BJ (cell line): ENCODE measurements around the gene PEA15. TPM values are rescaled to one million over a fixed set of nuclear protein-coding genes. Genes with fewer than 3 reads are reported as not detected.

Source experiments
- CTCF ChIA-PET: fragments of 350-600 bp; formaldehyde crosslinking; extraction: SDS; loops from one replicate; lab custom pipeline; 2021; ENCODE audit warnings: antibody characterized with exemption, inconsistent platforms; lab: Yijun Ruan, JAX
- POLR2A ChIA-PET: fragments of 300-600 bp; sonication (Branson Sonifier 250); formaldehyde crosslinking; extraction: SDS; loops from one replicate; lab custom pipeline; 2021; ENCODE audit warnings: antibody characterized with exemption; lab: Charles Lee
- DNase-seq: peaks from one replicate; pipeline ENCODE4 v3.0.0-alpha.2; 2011; ENCODE audit warnings: low read depth
- H3K27me3 ChIP-seq: 2 replicates; pipeline ENCODE4 v1.6.0; 2011; ENCODE audit warnings: low read length; ENCODE audit not compliant: control insufficient read depth, insufficient read depth
- H3K36me3 ChIP-seq: 2 replicates; pipeline ENCODE4 v1.5.1; 2011; ENCODE audit warnings: low read length; ENCODE audit not compliant: control insufficient read depth, insufficient read depth
- H3K4me3 ChIP-seq: 2 replicates; pipeline ENCODE4 v1.5.1; 2011; ENCODE audit warnings: low read depth, mild to moderate bottlenecking, control low read depth, low read length
- polyA plus RNA-seq: library from polyadenylated mRNA; depleted of rRNA; stranded (reverse); fragments of >200 nt; gene quantifications from 2 replicates; pipeline ENCODE4 v1.2.3, GENCODE V29; 2011
- TF ChIP-seq, protein P1 (sequence below): IDR thresholded peaks from 2 replicates; pipeline ENCODE4 v1.5.1; 2011; ENCODE audit warnings: low read depth, mild to moderate bottlenecking, control low read depth, inconsistent platforms, low read length, moderate library complexity; ENCODE audit not compliant: insufficient read depth

Gene PEA15
- polyA plus RNA-seq, 1 experiment: 1,035 TPM

DNA sequence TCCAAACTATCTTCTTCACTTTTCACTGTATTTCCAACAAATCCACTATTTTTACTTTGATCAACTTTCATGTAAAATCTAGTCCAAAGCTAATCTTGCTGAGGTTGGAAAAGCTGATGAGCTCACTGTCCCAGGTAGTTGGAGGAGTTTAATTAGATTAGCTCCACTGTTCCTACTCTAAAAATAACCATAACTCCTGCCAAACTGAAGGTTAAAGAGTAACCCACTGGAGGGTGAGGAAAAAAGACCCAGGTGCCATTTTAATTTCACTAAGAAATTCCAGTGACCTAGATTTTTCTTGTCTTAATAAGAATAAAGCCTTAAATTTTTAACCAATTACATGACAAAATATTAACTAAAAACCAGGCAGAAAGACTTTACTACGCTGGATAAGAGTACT lies 41.9 kb downstream of the PEA15 start:
- CTCF ChIA-PET: interaction anchor here (1.4 to 2.5 kb wide), 3 partner anchors 28 to 145 kb away, joined by 3 to 7 read pairs (median 6); no protein-coding TSS in a partner anchor
- no peak for DNase-seq
- POLR2A ChIA-PET: no interaction called here
- H3K27me3 ChIP-seq: no peaks in the 10 kb centered on the region
- no peak overlapping the region for H3K4me3 ChIP-seq
- TF ChIP-seq, protein P1, sequence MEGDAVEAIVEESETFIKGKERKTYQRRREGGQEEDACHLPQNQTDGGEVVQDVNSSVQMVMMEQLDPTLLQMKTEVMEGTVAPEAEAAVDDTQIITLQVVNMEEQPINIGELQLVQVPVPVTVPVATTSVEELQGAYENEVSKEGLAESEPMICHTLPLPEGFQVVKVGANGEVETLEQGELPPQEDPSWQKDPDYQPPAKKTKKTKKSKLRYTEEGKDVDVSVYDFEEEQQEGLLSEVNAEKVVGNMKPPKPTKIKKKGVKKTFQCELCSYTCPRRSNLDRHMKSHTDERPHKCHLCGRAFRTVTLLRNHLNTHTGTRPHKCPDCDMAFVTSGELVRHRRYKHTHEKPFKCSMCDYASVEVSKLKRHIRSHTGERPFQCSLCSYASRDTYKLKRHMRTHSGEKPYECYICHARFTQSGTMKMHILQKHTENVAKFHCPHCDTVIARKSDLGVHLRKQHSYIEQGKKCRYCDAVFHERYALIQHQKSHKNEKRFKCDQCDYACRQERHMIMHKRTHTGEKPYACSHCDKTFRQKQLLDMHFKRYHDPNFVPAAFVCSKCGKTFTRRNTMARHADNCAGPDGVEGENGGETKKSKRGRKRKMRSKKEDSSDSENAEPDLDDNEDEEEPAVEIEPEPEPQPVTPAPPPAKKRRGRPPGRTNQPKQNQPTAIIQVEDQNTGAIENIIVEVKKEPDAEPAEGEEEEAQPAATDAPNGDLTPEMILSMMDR: no peak
- peaks cover 1% of the 10 kb centered on the region; the same call in 1 of the 2 replicates for H3K36me3 ChIP-seq

GRCh38 chr1:160251011-160251410 lies 45.8 kb downstream of the PEA15 start:
- DNase-seq: no peak
- Histone ChIP-seq H3K4me3 (no peak overlapping the region), H3K27me3 (no peaks in the 10 kb centered on the region), H3K36me3 (peaks cover 1% of the 10 kb centered on the region; the same call in 1 of the 2 replicates)
- ChIA-PET CTCF (interaction anchor here (1.0 to 5.5 kb wide), 19 partner anchors 10 to 165 kb away, joined by 3 to 98 read pairs (median 10); partner anchors contain the start of genes CASQ1, IGSF8, PEA15 and PEX19), POLR2A (no interaction called here)
- TF ChIP-seq, protein P1: no peak

GRCh38 chr1:160251687-160252526 lies 46.7 kb downstream of the PEA15 start:
- Histone ChIP-seq H3K27me3 (no peaks in the 10 kb centered on the region), H3K36me3 (no peaks in the 10 kb centered on the region; the same call in 1 of the 2 replicates), H3K4me3 (no peak overlapping the region)
- TF ChIP-seq, protein P1: peak; percentile 70
- ChIA-PET CTCF (interaction anchor here (0.5 to 5.5 kb wide), 47 partner anchors 9 to 329 kb away, joined by 3 to 98 read pairs (median 7); partner anchors contain the start of genes CASQ1, IGSF8, KCNJ10 and PEA15), POLR2A (interaction anchor here (0.5 kb wide), 1 partner anchor 171 kb away, joined by 6 read pairs; the partner anchor contains the start of gene KCNJ9)
- DNase-seq: peak; percentile 17

DNA sequence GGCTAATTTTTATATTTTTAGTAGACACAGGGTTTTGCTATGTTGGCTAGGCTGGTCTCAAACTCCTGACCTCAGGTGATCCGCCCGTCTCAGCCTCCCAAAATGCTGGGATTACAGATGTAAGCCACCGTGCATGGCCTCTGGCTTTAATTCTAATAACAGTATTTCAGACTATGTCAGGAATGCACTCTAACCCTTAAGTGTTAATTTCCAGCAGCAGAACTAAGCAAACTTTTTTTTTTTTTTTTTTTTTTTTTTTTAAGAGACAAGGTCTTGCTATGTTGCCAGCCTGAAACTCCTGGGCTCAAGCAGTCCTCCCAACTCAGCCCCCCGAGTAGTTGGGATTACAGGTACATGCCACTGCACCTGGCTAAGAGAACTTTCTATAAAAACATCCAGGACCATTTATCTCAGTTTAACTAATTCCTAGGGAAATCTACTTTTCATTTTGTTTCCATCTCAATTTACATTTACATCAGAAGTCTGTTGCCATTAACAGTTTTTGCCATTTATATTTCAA lies 50.7 kb downstream of the PEA15 start:
- POLR2A ChIA-PET: no interaction called here
- Histone ChIP-seq H3K36me3 (no peaks in the 10 kb centered on the region; the same call in 1 of the 2 replicates), H3K27me3 (no peaks in the 10 kb centered on the region), H3K4me3 (no peak overlapping the region)
- TF ChIP-seq, protein P1: no peak
- DNase-seq: no peak
- CTCF ChIA-PET: interaction anchor here (2.4 kb wide), 1 partner anchor 62 kb away, joined by 10 read pairs; no protein-coding TSS in a partner anchor

- no peak for DNase-seq
- Histone ChIP-seq H3K27me3 (no peaks in the 10 kb centered on the region), H3K36me3 (no peaks in the 10 kb centered on the region; the same call in 1 of the 2 replicates), H3K4me3 (no peak overlapping the region)
- ChIA-PET POLR2A (no interaction called here), CTCF (interaction anchor here (0.6 to 1.5 kb wide), 7 partner anchors 12 to 171 kb away, joined by 3 to 13 read pairs (median 3); no protein-coding TSS in a partner anchor)
- TF ChIP-seq, protein P1: no peak
Measured at GRCh38 chr1:160256396-160257046, 51.3 kb downstream of the PEA15 start.
